SK-N-SH (cell line): Measurements from ENCODE around the gene ATOH1.

Experiments used
- POLR2AphosphoS5 ChIP-seq: IDR thresholded peaks from 2 replicates; pipeline ENCODE4 v1.6.1; 2012; ENCODE audit warnings: low read depth, low read length
- TF ChIP-seq, protein P1 (sequence below): fragments of 150-350 bp; IDR thresholded peaks from 2 replicates; pipeline ENCODE4 v1.6.1; 2017; ENCODE audit warnings: antibody characterized with exemption, low read length, low read depth, borderline replicate concordance

DNA sequence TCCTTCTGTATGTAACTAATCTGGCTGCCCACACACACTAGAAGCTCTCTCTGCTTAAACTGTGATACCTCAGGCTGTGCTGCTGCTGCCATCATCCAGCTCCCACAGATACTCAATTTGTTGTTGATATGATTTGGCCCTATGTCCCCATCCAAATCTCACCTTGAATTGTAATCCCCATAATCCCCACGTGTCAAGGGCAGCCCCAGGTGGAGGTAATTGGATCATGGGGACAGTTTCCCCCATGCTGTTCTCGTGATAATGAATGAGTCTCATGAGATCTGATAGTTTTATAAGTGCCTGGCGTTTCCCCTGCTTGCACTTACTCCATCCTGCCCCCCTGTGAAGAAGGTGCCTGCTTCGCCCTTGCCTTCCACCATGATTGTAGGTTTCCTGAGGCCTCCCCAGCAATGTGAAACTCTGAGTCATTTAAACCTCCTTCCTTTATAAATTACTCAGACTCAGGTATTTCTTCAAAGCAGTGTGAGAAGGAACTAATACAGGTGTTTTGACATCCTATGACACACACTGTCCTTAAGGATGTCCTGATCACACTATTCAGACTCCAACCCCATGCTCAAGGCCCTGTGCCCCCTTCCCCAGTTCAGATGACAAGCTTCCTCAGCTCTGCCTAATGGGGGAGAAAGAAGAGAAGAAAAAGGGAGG lies 2.9 kb upstream of the ATOH1 start:
- TF ChIP-seq, protein P1, sequence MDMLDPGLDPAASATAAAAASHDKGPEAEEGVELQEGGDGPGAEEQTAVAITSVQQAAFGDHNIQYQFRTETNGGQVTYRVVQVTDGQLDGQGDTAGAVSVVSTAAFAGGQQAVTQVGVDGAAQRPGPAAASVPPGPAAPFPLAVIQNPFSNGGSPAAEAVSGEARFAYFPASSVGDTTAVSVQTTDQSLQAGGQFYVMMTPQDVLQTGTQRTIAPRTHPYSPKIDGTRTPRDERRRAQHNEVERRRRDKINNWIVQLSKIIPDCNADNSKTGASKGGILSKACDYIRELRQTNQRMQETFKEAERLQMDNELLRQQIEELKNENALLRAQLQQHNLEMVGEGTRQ = no peak
- no peak for TF ChIP-seq POLR2AphosphoS5
